HL-60 (cell line): ENCODE data around the gene OVCA2.

Source experiments
- POLR2AphosphoS5 ChIP-seq: IDR thresholded peaks from 2 replicates; pipeline ENCODE4 v1.6.1; 2012; ENCODE audit warnings: low read depth
- TF ChIP-seq, protein P1 (sequence below): IDR thresholded peaks from one replicate; pipeline ENCODE4 v1.5.1; 2011; ENCODE audit warnings: low read length, control low read depth, inconsistent platforms; ENCODE audit not compliant: insufficient read depth

DNA sequence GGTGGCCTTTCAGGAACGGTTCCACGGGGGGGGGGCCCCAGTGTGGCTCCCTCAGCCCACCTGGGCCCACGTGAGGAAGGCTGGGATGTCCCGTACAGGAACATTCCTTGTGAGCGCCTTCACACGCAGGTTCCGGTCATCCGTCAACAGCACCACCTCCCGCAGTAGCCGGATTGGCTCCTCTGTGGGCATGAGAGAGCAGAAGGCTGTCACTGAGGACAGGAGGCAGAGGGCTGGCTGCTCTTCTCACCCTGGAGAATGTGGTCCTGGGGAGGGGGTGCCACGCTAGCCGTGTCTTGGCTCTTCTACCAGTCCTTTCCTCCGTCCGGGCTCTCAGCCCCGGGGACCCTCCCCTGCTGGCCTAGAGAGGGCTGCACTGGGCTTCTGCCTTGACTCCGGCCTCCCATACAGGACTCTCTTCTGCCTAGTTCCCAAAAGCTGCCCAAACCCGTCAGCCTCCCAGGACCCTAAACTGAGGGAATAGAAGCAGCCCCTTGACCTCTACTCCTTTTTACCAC, 19.7 kb downstream of the OVCA2 start:
- TF ChIP-seq POLR2AphosphoS5: no peak
- TF ChIP-seq, protein P1, sequence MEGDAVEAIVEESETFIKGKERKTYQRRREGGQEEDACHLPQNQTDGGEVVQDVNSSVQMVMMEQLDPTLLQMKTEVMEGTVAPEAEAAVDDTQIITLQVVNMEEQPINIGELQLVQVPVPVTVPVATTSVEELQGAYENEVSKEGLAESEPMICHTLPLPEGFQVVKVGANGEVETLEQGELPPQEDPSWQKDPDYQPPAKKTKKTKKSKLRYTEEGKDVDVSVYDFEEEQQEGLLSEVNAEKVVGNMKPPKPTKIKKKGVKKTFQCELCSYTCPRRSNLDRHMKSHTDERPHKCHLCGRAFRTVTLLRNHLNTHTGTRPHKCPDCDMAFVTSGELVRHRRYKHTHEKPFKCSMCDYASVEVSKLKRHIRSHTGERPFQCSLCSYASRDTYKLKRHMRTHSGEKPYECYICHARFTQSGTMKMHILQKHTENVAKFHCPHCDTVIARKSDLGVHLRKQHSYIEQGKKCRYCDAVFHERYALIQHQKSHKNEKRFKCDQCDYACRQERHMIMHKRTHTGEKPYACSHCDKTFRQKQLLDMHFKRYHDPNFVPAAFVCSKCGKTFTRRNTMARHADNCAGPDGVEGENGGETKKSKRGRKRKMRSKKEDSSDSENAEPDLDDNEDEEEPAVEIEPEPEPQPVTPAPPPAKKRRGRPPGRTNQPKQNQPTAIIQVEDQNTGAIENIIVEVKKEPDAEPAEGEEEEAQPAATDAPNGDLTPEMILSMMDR: no peak
